Activated CD4-positive, alpha-beta T cell treated with anti-CD3 and anti-CD28 coated beads for 1 hour (primary cell): Measurements from ENCODE around the gene COL25A1.

Source experiments
- DNase-seq: peaks from one replicate; pipeline ENCODE4 v3.0.0-alpha.2; 2020

The COL25A1 gene

DNA sequence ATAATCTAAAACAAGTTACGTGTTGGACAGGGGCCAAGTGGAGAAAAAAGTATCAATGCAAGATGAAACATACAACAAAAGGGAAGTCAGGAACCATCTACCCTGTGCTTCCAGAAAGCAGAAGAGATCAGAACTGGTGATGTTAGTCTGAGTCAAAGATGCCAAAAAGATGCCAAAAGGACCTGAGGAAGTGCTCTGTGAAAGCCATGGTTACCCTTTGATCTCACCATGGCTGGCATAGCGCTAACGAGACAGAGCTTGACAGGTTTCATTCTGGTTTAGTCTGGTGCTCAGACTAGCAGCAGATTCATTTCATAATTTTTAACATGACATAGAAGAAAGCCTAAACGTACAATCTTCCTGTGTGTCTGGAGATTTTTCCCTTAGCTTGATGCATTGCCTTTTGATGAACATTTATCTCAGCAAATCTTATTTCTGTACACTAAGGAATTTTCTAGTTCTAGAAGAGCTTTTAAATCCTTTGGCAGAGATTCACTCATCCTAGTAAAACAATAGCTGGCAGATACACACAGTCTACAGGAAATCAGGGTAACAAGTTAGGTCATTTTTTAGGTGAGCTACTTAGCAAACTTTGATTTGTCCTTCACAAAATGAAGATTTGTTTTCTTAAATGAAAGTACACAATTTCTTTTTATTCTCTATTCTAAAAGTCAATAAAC lies 87.7 kb downstream of the COL25A1 start:
- DNase-seq, result no peak

DNA sequence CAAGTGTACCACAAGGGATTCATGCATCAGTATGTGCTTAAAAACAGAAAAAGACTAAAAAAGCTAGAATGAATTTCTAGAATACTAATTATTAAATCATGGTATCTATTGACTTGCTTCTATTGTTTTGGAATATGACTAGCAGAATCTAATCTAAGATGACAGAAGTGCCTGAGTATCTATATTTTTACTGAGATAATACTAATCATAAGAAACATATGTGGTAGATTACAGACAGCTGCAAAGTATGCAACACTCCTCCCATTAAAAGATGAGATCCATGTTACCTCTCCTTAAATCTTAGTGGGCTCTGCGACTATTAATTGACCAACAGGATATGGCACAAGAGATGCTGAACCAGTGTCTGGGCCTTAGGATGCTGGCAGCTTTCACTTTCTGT lies 89.4 kb downstream of the COL25A1 start:
- DNase-seq, result no peak

DNA sequence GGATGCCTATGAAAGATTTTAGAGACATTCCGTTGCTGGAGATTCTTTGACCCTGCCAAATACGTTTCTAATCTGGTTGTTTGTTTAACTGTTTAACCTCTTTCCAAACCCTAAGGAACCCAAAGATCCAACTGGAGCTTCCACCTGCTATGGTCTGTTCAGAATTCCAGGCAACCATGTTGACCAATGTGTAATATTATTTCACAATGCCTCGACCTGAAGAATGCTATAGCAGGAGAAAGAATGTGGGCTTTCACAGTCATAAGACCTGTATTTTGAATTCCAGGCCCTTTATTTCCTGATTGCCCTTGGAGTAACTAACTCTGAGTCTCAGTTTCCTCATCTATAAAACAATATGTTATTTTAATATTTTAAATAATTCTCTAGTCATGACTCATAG lies 90.8 kb downstream of the COL25A1 start:
- DNase-seq, result no peak

DNA sequence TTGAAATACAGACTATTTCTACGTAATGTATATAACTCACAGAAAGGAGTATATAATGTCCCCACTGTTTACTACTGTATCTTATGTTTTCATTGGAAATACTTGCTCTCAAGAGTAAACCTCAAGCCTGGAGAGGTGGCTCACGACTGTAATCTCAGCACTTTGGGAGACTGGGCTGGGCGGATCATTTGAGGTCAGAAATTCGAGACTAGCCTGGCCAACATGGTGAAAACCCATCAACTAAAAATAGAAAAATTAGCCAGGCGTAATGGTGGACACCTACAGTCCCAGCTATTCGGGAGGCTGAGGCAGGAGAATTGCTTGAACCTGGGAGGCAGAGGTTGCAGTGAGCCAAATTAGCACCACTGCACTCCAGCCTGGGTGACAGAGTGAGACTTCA lies 92.8 kb downstream of the COL25A1 start:
- DNase-seq, result no peak

DNA sequence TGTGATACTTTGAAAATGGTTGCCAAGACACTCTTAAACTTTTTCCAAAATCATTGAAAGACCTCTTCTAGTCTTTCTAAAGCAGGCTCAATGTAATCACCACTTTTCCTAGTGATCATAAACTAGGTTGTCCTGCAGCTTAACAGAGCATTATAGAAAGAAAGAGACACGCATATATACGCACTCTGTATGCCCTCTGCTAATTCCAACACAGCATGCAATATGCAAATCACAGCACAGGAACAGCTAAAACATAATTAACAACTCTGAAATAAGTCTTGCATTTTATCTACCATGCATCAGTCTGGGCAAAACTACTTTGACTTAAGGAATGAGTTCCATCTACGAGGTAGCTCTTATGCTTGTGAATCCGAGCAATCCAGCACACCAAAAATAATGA lies 94.6 kb downstream of the COL25A1 start:
- DNase-seq, result no peak

DNA sequence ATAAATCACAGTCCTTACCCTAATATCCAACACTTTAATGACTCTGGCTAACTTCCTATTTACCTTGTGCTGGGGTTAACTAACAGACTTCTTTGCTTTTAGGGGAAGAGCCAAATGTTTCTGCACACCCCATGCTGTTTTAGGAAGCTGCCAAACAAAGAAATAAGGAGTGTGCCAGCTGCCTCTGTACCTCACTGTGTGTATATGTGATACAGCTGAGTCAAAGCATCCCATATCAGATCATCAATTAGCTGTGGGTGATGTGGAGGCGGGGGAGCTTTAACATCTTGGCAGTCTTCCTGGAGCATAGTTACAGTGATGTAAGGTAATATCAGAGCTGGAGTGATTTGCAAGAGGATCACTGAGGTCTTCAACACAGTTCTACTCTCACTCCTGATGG lies 95.4 kb downstream of the COL25A1 start:
- DNase-seq, result no peak

DNA sequence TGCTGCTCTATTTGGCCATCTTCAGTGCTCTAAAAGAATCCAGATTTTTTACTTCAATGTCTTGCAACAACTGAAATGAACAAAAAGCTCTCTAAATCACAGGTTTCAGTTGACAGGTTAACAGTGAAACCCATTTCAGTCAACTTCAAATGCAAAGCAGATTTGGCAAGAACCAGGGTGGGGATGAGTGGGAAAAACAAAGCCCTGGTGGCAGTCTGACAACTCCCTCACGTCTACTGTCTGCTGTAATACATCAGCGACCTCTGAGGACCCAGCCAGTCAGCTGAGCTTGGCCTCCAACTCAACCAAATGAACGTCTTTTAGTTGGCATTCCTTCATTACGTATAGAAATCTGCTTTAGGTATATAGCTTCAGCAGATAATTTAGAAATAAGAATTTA lies 95.8 kb downstream of the COL25A1 start:
- DNase-seq, result no peak

DNA sequence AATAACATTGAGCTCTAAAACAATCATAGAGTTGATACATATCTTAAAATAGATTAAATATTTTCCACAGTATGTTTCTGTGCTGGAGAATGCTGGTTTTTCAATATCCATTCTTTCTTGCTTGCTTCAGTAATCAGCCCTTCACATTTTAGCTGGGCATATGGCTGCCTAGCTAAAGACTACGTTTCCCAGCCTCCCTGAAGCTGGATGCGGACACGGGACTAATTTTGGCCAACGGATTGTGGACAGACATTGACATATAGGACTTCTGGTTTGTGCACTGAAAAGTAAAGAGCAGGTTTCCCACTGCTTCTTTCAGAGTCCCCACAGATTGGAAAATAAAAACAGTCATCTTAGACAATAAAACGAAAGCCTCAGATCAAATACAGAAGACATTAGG lies 97.3 kb downstream of the COL25A1 start:
- no peak for DNase-seq

DNA sequence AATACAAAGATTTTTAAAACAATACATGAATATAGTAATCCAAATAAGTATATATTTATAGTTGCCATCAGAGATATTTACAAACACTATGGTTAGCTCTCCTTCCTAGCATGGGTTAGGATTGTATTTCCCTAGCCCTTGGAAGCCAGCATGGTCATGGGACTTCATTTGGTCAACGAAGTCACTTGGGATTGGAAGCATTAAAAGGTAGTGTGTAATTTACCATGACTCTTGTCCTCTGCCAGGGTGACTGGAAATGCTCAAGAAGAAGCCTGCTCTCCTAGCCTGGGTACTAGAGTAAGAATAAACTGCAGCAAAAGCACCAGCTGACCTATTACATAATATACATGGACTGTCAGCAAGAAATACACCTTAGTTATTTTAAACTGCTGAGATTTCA lies 102.9 kb downstream of the COL25A1 start:
- DNase-seq, result no peak

DNA sequence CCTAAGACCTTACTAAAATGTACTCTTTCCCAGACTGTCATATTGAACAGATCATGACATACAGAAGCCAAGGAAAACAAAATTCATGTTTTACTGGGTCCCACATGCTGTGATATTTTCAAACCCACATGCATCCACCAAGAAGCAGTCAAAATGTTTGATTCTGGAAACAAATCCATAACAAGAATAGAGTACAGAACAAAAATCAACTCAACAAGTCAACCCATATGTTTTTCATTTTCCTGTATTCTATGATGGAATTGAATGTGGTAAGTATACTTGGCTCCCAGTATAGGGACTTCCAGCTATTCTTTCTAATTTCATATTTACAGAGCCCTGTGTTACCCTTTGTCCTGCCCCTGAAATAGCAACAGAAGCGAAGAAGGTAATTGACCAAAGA lies 106.8 kb downstream of the COL25A1 start:
- no peak for DNase-seq

DNA sequence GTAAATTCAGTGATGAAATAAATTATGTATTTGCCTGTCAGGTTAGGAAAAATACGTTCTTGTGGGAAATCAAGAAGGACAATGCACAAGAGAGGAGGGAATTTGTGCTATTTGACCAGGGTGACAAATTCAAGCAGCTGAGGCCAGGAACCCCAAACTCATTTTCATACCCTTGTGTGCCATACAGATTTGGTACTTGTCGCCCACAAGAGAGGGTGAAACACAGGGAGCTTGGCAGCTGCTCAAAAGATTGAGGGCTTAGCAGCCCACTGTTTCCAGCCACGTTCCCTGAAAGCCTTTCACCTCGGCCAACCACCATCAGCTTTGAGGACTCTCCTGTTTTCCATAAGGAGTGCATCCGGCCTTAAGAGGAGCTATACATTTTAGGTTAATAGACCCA lies 111.2 kb downstream of the COL25A1 start:
- DNase-seq, result no peak

DNA sequence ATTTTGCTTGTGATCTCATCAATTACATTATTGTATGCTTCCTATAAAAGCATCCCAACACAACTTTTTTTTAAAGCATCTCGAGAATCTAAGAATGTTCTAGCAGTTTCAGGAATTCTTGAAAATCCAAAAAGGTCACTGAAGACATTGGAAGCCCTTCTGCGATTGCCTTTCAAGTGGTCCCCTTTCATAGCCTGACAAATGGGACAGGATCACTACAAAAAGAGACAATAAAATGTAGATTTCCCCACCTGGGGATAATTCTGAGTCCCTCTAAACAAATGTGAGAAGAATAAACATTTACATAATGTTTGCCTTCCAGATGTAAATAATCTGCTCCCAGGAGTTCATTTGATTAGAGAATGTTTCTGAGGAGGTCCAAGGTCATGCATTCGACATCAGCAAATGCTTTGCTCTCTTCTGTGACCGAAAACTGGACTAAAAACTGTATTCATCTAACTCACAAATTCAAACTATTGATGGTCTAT lies 116.0 kb downstream of the COL25A1 start:
- no peak for DNase-seq

DNA sequence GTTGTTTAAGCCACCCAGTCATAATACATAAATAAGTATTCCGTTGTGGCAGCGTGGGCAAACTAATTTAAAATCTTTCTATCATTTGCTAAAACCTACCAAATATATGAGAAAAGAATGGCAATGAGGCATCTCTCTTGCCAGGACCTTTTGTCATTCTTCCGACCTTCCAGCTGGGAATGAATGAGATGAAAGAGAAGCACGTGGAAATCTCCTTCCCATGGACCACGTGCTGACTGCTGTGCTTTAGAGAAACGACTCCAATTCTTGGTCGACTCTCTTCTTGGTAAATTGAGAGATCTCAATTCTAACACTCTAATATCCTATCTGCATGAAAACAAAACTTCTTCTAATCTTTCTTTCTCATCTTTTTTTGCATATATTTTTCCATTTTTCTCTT lies 116.5 kb downstream of the COL25A1 start:
- no peak for DNase-seq

DNA sequence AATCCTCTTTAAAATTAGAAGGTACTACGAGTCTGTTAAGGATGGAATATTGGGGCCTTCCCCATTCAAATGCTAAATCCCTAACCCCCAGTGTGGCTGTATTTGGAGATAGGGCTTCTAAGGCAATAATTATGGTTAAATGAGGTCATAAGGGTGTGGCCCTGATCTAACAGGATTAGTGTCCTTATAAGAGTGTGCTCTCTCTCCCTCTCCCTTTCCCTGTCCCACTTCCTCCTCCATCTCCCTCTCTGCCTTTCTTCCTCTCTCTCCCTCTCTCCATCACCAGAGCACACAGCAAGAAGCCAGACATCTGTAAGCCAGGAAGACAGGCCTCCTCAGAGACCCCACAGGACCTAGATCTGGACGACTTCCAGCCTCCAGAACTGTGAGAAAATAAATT lies 116.9 kb downstream of the COL25A1 start:
- no peak for DNase-seq

DNA sequence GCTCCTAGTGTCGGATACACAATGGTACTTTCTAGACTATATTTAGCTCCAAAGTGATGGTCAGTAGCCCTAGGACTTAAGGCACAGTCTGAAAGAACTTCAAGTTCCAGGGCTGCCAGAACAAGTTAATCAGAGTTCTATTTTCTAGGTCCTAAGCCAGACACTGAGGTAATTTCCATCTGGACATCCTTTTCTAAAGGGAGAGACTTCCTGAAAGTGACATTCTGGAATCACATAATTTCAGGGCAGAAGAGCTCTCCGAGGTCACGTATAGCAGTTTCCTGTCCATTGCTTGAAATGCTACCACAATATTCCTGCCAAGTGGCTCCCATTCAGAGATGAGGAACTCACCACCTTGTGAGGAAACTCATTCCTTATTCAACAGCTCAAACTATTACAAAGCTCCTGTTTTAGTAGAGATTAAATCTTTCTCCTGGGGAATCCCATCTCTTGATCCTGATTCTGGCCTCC lies 117.9 kb downstream of the COL25A1 start:
- DNase-seq, result no peak

DNA sequence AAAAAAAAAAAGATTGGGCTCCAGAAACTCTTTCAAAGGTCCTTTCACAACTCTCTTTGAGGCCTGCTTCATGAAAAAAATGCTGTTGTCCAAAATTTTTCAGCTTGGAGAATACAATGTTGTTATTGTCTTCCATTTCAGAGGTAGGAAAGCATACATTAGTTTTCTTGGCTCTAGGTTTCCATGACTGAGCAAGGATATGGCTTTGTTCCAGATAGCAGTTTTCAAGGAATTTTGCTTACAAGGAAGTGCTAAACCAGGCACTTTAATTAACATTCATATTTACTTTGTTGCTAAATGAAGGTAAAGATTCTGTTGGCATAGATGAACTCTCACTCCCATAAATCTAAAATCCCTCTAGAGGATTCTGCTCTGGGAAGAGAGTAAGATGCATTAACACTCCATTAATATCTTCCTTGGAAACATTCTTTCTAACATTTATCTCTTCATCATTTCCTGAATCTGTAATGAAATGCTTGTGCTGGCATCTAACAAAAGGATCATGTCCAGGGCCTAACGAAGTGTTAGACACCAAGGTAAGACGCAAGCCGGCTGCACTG lies 118.4 kb downstream of the COL25A1 start:
- DNase-seq, result no peak

DNA sequence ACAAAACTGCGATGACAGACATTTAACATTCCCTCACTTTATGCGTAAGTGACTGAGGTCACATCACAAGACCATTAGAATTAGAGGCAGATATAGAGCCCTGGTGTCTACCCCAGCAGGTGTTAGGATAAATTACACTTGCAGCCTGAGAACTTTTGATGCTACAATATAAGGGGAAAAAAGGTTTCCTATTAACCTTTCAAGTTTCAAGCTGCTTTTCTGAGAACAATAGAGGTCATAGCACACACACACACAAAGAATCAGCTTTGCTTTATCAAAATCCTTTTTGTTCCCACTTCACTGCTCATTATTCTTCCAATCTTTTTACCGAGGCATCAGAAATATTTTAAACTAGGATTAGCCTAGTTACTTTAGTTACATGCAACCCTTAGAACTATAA lies 119.8 kb downstream of the COL25A1 start:
- no peak for DNase-seq

DNA sequence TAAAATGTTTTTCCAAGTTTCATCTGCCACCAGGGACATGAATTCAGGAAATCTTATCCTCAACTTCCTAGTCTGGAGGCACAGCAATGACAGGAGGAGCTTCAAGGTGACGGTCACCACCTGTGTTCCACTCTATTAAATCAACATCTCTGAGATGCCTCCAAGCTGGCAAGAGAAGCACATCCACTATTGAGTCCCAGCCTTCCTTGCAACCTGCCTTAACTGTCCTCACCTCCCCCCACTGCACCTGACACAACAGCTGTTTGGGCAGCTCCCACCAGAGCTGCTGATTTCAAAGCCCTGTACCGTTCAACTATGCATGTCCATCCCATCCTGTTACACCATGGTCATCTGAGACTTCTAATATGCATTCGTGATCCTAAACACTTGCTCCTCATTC lies 123.4 kb downstream of the COL25A1 start:
- DNase-seq, result no peak

DNA sequence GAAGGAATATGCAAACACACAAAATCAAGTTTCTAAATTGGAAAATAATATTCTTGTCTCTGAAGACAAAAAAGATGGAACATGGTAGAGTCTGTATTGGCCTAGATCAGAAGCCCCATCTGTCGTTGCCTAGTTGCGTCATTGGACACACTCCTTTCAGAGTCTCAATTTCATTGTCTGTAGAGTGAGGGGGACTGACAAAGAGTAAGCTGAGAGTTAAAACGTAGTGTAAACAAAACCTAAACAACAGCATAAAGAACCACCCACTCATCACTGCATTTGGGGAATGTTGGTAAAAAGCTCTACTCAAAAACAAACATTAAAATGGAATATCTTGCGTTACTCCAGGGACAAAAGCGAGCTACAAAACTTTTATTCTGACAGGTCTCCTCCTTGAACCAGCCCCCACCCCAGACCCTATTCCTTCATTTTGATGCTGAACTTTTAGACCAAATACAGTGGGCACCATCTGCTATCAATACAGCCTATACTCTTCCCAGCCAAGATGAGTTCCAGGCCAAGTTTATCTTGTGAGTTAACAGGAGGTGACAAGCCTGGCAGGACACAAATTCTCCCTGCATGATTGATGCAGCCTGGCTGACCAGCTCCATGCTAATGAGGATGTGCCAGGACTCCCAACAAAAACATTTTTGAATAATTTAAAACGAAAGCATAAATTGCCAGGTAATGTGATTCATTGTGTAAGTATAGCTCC lies 125.2 kb downstream of the COL25A1 start:
- DNase-seq, result no peak

DNA sequence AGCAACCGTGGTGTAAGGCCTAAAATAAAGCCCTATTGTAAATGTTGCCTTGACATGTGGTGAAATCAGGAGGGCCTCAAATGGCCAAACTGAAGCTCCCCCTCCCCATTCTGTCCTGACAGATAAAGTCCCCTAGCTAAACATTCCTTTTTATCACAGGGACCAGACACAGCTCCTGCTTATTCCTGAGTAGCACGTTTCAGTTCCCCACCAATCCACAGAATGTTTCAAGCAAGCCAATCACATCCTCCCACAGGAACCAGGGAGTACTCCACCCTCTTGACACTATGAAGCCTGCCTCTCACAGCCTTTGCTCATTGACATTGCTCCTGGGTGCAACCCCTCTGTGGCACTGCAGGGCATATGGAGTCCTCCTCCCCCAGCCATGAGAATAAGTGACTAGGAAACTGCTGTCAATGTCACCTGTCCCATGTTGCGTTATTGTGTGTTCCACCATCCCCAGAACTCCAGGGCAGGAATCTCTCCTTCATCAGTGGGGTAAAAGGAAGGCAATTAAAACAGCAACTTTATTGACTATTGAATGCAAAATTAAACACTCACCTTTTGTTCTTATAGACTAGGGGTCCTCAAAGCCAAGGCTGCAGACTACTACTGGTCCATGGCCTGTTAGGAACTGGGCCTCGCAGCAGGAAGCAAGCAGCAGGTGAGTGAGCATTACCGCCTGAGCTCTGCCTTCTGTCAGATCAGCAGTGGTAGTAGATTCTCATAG lies 128.1 kb downstream of the COL25A1 start:
- no peak for DNase-seq

DNA sequence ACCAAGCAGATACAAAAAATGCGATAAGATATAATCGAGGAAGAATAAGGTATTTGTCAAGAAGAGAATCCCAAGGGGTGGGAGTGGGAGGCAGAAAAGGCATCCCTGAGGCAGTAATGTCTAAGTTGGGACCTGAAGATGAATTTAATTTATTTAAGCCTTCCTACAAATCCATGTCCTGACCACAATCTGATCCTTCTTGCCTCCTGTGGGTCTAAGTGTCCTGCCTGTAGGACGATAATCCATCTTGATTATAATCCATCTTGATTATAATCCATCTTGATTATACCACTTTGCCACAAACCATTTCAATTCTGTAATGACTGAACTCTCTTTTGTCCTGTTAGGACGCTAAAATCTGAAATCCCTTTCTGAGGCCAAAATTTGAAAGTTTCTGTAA lies 130.2 kb downstream of the COL25A1 start:
- DNase-seq, result no peak

DNA sequence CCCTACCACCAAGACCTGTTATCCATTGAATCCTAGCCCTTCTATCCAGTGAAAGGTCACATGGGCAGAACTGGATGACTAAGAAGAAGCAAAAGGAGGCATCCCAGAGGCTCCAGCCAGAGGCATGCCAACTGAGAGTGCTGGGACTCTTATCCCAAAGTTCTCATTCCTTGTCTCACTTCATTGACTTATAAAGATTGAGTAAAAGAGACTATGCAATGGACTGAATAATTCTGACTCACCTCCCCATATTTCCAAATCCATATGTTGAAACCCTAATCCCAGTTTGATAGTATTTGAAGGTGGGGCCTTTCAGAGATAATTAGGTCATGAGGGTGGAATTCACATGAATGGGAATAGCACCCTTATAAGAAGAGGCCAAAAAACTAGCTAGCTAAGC lies 131.4 kb downstream of the COL25A1 start:
- no peak for DNase-seq

DNA sequence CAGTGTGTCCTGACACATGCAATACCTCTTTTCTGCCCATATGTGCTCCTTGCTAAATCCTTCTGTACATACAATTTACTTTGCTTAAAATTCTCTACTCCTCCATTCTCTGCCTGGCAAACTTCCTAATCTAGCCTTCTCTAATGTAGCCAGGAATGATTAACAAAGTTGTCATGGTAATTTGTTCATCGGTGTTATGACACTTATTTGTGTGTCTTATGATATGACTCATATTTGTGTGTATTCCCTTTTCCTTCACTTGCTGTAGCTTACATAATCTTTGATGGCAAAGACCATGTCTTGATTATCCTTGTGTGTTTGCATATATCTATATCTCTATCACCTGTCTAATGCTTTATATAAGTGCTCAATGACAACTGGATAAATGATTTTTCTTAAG lies 133.3 kb downstream of the COL25A1 start:
- no peak for DNase-seq

DNA sequence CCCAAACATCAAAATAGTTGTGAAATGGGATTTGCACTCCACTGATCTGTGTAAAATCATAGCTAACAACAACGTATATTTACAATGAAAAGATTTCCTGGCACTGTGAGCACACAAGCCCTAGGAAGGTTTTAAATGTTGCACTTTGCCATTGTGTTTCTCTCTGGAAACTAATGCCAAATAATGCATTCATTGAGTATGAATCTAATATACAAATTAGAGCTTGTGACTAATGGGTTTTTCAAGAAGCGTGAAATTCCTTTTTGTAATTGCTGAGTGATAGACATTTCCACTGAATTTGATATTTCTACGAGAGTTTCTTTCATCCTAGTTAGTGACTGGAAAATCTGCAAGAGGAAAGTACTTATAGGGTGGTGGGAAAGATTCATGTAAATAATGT lies 135.9 kb downstream of the COL25A1 start:
- no peak for DNase-seq
